HL-60 (cell line): ENCODE data around the gene ENPEP.

Source experiments
- DNase-seq, 2 experiments: peaks; one replicate each; pipeline ENCODE4 v3.0.0-alpha.2; 2010 to 2020; ENCODE audit warnings: low read depth in 1 of 2, low spot score in 1 of 2
- H3K27ac ChIP-seq: fragments of 250-450 bp; sonication (Bioruptor Pico); replicated peaks from 2 replicates; pipeline ENCODE4 v1.5.1; 2020; ENCODE audit warnings: mild to moderate bottlenecking, moderate library complexity
- H3K27me3 ChIP-seq: fragments of 250-450 bp; sonication (Bioruptor Pico); 2 replicates; pipeline ENCODE4 v1.5.1; 2021; ENCODE audit warnings: mild to moderate bottlenecking, moderate library complexity; ENCODE audit not compliant: insufficient read depth, poor library complexity, severe bottlenecking
- H3K4me3 ChIP-seq: replicated peaks from 2 replicates; pipeline ENCODE4 v1.5.1; 2011; ENCODE audit warnings: mild to moderate bottlenecking, control low read depth, low read length; ENCODE audit not compliant: insufficient read depth
- CTCF ChIP-seq: IDR thresholded peaks from one replicate; pipeline ENCODE4 v1.5.1; 2011; ENCODE audit warnings: low read length, control low read depth, inconsistent platforms; ENCODE audit not compliant: insufficient read depth
- GABPA ChIP-seq: IDR thresholded peaks from 2 replicates; pipeline ENCODE4 v1.6.1; 2012; ENCODE audit warnings: low read depth
- POLR2AphosphoS5 ChIP-seq: IDR thresholded peaks from 2 replicates; pipeline ENCODE4 v1.6.1; 2012; ENCODE audit warnings: low read depth
- SPI1 ChIP-seq: IDR thresholded peaks from 2 replicates; pipeline ENCODE4 v1.6.1; 2012; ENCODE audit warnings: low read depth, mild to moderate bottlenecking, borderline replicate concordance
- TF ChIP-seq, protein P1 (sequence below): IDR thresholded peaks from 2 replicates; pipeline ENCODE4 v1.6.1; 2012; ENCODE audit warnings: low read depth; ENCODE audit not compliant: insufficient replicate concordance

The ENPEP gene

DNA sequence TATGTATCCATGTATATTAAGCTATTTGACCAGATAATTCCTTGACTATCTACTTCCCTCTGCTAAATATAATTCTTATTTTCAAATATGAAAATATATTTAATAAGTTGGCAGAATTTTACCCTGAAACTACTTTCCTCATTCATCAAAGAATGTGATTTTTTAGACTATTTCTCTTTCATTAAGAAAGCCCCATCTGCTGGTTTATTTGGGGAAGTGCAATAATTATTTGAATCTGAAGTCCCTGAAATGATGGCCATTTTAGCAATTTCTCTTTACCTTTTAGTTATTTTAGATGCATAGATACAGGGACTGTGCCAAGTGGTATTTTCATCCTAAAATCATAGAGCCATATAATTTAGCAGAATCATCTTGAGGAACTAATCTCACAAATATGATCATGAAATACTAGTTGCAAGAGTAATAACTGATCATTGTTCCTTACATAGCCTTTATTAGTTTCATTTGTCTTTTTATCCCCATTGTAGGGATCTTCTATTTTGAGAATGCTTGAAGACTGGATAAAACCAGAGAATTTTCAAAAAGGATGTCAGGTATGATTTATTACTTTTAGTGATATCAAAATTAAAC is 39.0 kb downstream of the ENPEP start:
- no peak overlapping the region for H3K4me3 ChIP-seq
- no peak for DNase-seq
- TF ChIP-seq CTCF (peak; percentile 36), GABPA (no peak), SPI1 (peak; percentile 62), POLR2AphosphoS5 (no peak)
- TF ChIP-seq, protein P1, sequence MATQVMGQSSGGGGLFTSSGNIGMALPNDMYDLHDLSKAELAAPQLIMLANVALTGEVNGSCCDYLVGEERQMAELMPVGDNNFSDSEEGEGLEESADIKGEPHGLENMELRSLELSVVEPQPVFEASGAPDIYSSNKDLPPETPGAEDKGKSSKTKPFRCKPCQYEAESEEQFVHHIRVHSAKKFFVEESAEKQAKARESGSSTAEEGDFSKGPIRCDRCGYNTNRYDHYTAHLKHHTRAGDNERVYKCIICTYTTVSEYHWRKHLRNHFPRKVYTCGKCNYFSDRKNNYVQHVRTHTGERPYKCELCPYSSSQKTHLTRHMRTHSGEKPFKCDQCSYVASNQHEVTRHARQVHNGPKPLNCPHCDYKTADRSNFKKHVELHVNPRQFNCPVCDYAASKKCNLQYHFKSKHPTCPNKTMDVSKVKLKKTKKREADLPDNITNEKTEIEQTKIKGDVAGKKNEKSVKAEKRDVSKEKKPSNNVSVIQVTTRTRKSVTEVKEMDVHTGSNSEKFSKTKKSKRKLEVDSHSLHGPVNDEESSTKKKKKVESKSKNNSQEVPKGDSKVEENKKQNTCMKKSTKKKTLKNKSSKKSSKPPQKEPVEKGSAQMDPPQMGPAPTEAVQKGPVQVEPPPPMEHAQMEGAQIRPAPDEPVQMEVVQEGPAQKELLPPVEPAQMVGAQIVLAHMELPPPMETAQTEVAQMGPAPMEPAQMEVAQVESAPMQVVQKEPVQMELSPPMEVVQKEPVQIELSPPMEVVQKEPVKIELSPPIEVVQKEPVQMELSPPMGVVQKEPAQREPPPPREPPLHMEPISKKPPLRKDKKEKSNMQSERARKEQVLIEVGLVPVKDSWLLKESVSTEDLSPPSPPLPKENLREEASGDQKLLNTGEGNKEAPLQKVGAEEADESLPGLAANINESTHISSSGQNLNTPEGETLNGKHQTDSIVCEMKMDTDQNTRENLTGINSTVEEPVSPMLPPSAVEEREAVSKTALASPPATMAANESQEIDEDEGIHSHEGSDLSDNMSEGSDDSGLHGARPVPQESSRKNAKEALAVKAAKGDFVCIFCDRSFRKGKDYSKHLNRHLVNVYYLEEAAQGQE: no peak
- H3K27ac ChIP-seq: no peak overlapping the region
- no peaks in the 10 kb centered on the region for H3K27me3 ChIP-seq

DNA sequence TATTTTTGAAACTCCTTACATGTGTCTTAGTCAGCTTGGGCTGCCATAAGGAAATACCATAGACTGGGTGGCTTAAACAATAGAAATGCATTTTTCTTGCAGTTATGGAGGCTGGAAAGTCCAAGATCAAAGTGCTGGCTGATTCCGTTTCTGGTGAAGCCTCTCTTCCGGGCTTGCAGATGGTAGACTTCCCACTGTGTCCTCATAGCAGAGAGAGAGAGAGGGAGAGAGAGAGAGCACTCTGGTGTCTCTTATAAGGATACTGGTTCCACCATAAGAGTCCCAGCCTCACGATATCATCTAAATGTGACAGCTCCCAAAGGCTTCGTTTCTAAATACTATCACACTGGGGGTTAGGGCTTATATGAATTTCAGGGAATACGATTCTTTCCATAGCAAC is 39.7 kb downstream of the ENPEP start:
- H3K27me3 ChIP-seq: no peaks in the 10 kb centered on the region
- TF ChIP-seq, protein P1: no peak
- TF ChIP-seq GABPA (no peak), POLR2AphosphoS5 (no peak), SPI1 (no peak), CTCF (no peak)
- peak overlapping the region; percentile 49 for H3K4me3 ChIP-seq
- no peak overlapping the region for H3K27ac ChIP-seq
- DNase-seq: no peak

GRCh38 chr4:110516106-110516922 is 40.4 kb downstream of the ENPEP start:
- TF ChIP-seq GABPA (no peak), CTCF (peak; percentile 62)
- peak overlapping the region; percentile 49 for H3K4me3 ChIP-seq
- H3K27me3 ChIP-seq: no peaks in the 10 kb centered on the region
- no peak overlapping the region for H3K27ac ChIP-seq
- DNase-seq: peak in 1 of 2 experiments; percentile 49
